Gastroesophageal sphincter (tissue), 4 donors: ENCODE data around the gene MKS1. TPM values are rescaled to one million over a fixed set of nuclear protein-coding genes. Genes with fewer than 3 reads are reported as not detected.

Source experiments
- ATAC-seq: fragments of 150-250 bp; one replicate; pipeline ENCODE4 v1.9.1; 2016; ENCODE audit warnings: mild to moderate bottlenecking, moderate library complexity
- H3K27ac ChIP-seq, 4 donors: fragments of 200-600 bp; sonication (generic) in 3 of 4; 1 replicate in 3 of 4; 2 replicates in 1 of 4; pipeline ENCODE4 v1.5.1; 2016 to 2019
- H3K27me3 ChIP-seq: fragments of 200-600 bp; sonication (generic); one replicate; pipeline ENCODE4 v1.5.1; 2019
- H3K36me3 ChIP-seq, 2 donors: fragments of 200-600 bp; sonication (generic); one replicate each; pipeline ENCODE4 v1.5.1; 2019; ENCODE audit warnings: control low read depth in 1 of 2
- H3K4me1 ChIP-seq, 3 donors: fragments of 200-600 bp; sonication (generic); 1 replicate in 2 of 3; 2 replicates in 1 of 3; pipeline ENCODE4 v1.5.1; 2016 to 2019; ENCODE audit warnings: control low read depth in 2 of 3
- H3K4me3 ChIP-seq, 2 donors: fragments of 200-600 bp; sonication (generic); one replicate each; pipeline ENCODE4 v1.5.1; 2019; ENCODE audit warnings: mild to moderate bottlenecking in 1 of 2, moderate library complexity in 1 of 2
- H3K9me3 ChIP-seq, 3 donors: fragments of 200-600 bp; sonication (generic); one replicate each; pipeline ENCODE4 v1.5.1; 2017 to 2019; ENCODE audit warnings: control low read depth in 2 of 3
- CTCF ChIP-seq, 4 experiments: fragments of 200-600 bp in 2 of 4; fragments of 450-650 bp in 2 of 4; sonication (generic) in 1 of 4; IDR thresholded peaks; one replicate each; pipeline ENCODE4 v1.5.1; 2017 to 2019; ENCODE audit warnings: antibody characterized with exemption in 4 of 4, mild to moderate bottlenecking in 2 of 4, moderate library complexity in 2 of 4
- EP300 ChIP-seq: sonication (generic); formaldehyde crosslinking; IDR thresholded peaks from one replicate; pipeline ENCODE4 v1.6.1; 2017; ENCODE audit warnings: antibody characterized with exemption, mild to moderate bottlenecking
- POLR2A ChIP-seq, 2 donors: fragments of 450-650 bp; IDR thresholded peaks; one replicate each; pipeline ENCODE4 v1.6.1; 2017; ENCODE audit warnings: antibody characterized with exemption in 2 of 2, mild to moderate bottlenecking in 2 of 2, moderate library complexity in 1 of 2
- POLR2AphosphoS5 ChIP-seq: sonication (generic); formaldehyde crosslinking; IDR thresholded peaks from one replicate; pipeline ENCODE4 v1.6.1; 2017; ENCODE audit warnings: antibody characterized with exemption
- WGBS, 2 donors: methylation state at CpG; one replicate each; pipeline ENCODE4 v1.1.5; 2018; ENCODE audit warnings: low coverage in 1 of 2; 5-methylcytosine and 5-hydroxymethylcytosine counted together
- total RNA-seq, 4 donors: library from RNA; depleted of rRNA; stranded (reverse); fragments of >200 nt; gene quantifications; one replicate each; pipeline ENCODE4 v1.1.0, GENCODE V29; 2016

Gene MKS1
- total RNA-seq, 4 donors from 2014 or later = 6.7 to 9.3 (median 7.9) TPM

DNA sequence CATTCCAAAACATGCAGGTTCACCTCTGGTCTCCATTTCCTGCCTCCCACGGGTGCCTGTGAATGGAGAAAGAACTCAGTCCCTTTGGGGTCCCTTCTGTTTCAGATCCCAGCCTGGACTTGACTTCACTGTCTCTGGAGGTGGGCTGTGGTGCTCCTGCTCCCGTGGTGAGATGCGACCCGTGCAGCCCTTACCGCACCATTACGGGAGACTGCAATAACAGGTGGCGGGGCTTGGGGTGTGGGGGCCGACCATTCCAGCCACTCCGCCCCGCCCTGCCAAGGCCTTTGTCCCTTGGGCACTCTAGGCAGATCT is 29.9 kb upstream of the MKS1 start:
- Histone ChIP-seq H3K27ac (no peak overlapping the region), H3K4me3 (peak overlapping the region in 1 of 2 donors; percentile 53)

GRCh38 chr17:58247511-58248363 is 28.7 kb upstream of the MKS1 start:
- H3K9me3 ChIP-seq = no peaks in the 10 kb centered on the region
- H3K27me3 ChIP-seq = peaks cover 82% of the 10 kb centered on the region
- no peak for ATAC-seq
- H3K27ac ChIP-seq = no peak overlapping the region
- H3K36me3 ChIP-seq = no peaks in the 10 kb centered on the region
- TF ChIP-seq EP300 (no peak), CTCF (IDR thresholded peaks at IDR 0.05) (no peak), POLR2A (IDR thresholded peaks at IDR 0.05) (no peak), POLR2AphosphoS5 (no peak)
- peaks cover 0 to 13% (median 5%) of the 10 kb centered on the region in 3 donors for H3K4me1 ChIP-seq
- whole genome bisulfite sequencing, 2 donors = 48 to 60% methylated on average over 1 to 3 of the region's 10 CpGs
- no peak overlapping the region for H3K4me3 ChIP-seq

More for the DNA sequence above, 29.9 kb upstream of the MKS1 start:
- ATAC-seq = no peak
- Histone ChIP-seq H3K27me3 (peaks cover 72% of the 10 kb centered on the region), H3K4me1 (peaks cover 0 to 13% (median 5%) of the 10 kb centered on the region in 3 donors), H3K36me3 (no peaks in the 10 kb centered on the region), H3K9me3 (no peaks in the 10 kb centered on the region)
- TF ChIP-seq POLR2AphosphoS5 (no peak), EP300 (no peak), POLR2A (IDR thresholded peaks at IDR 0.05) (no peak), CTCF (IDR thresholded peaks at IDR 0.05) (no peak)
- 9% methylated on average over 8 of the region's 10 CpGs; no CpG with 5 or more reads in 1 of the 2 donors for WGBS, 2 donors

GRCh38 chr17:58246781-58247180 is 27.7 kb upstream of the MKS1 start:
- TF ChIP-seq POLR2A (IDR thresholded peaks at IDR 0.05) = no peak
- TF ChIP-seq POLR2AphosphoS5 = no peak
- no peak for TF ChIP-seq CTCF (IDR thresholded peaks at IDR 0.05)
- TF ChIP-seq EP300 = no peak
- H3K27me3 ChIP-seq = peaks cover 82% of the 10 kb centered on the region
- H3K27ac ChIP-seq = no peak overlapping the region
- no peak overlapping the region for H3K4me3 ChIP-seq
- no CpG with 5 or more reads among the region's 1 CpG for WGBS, 2 donors
- no peaks in the 10 kb centered on the region for H3K9me3 ChIP-seq
- H3K4me1 ChIP-seq = peaks cover 0 to 13% (median 5%) of the 10 kb centered on the region in 3 donors
- no peak for ATAC-seq
- H3K36me3 ChIP-seq = no peaks in the 10 kb centered on the region

GRCh38 chr17:58246104-58246740 is 27.2 kb upstream of the MKS1 start:
- ATAC-seq = no peak
- Histone ChIP-seq H3K27me3 (peaks cover 87% of the 10 kb centered on the region), H3K36me3 (no peaks in the 10 kb centered on the region), H3K4me3 (no peak overlapping the region), H3K27ac (no peak overlapping the region), H3K4me1 (peaks cover 0 to 13% (median 5%) of the 10 kb centered on the region in 3 donors), H3K9me3 (no peaks in the 10 kb centered on the region)
- WGBS, 2 donors = 67 to 74% methylated on average over 1 to 9 of the region's 13 CpGs
- no peak for TF ChIP-seq CTCF (IDR thresholded peaks at IDR 0.05)
- no peak for TF ChIP-seq POLR2A (IDR thresholded peaks at IDR 0.05)
- no peak for TF ChIP-seq EP300
- TF ChIP-seq POLR2AphosphoS5 = no peak
